HG03064 (cell line): Measurements from ENCODE around the gene IDUA.
"Not testable (repeated sequence)": the region's sequence is repeated elsewhere in the genome, so short reads cannot be mapped to it uniquely, and the experiment has no call there.

Experiments used
- ATAC-seq: cut with Tn5 transposase; IDR thresholded peaks from one replicate; pipeline ENCODE4 v1.9.1; 2021; ENCODE audit warnings: low read depth; ENCODE audit not compliant: unreplicated experiment

Gene IDUA

GRCh38 chr4:986879-987623 lies at the start of gene IDUA:
Gene IDUA (plus strand): TSS chr4:987044. CDS start chr4:987085, 41 bp downstream.
- peak; percentile 68 for ATAC-seq

- not testable (repeated sequence) for ATAC-seq
Observed at GRCh38 chr4:939508-939907, 47.3 kb upstream of the IDUA start.

GRCh38 chr4:945274-946102 lies 41.4 kb upstream of the IDUA start:
- no peak for ATAC-seq

GRCh38 chr4:946103-946450 lies 40.8 kb upstream of the IDUA start:
- no peak for ATAC-seq

- ATAC-seq, result no peak
Observed at GRCh38 chr4:946517-947471, 40.0 kb upstream of the IDUA start.

GRCh38 chr4:947491-947971 lies 39.3 kb upstream of the IDUA start:
- no peak for ATAC-seq

- ATAC-seq, result no peak
Observed at GRCh38 chr4:948101-948935, 38.5 kb upstream of the IDUA start.

- no peak for ATAC-seq
Observed at GRCh38 chr4:948936-949300, 37.9 kb upstream of the IDUA start.

GRCh38 chr4:949656-950055 lies 37.2 kb upstream of the IDUA start:
- no peak for ATAC-seq

GRCh38 chr4:950136-951020 lies 36.5 kb upstream of the IDUA start:
- no peak for ATAC-seq

GRCh38 chr4:951186-951585 lies 35.7 kb upstream of the IDUA start:
- ATAC-seq, result no peak

- ATAC-seq, result no peak
Observed at GRCh38 chr4:951594-952468, 35.0 kb upstream of the IDUA start.

- ATAC-seq, result no peak
Observed at GRCh38 chr4:952881-953573, 33.8 kb upstream of the IDUA start.

GRCh38 chr4:953574-953915 lies 33.3 kb upstream of the IDUA start:
- no peak for ATAC-seq

- ATAC-seq, result no peak
Observed at GRCh38 chr4:954211-955020, 32.4 kb upstream of the IDUA start.

GRCh38 chr4:955161-955921 lies 31.5 kb upstream of the IDUA start:
- no peak for ATAC-seq
